SU-DHL-6 (cell line): ENCODE measurements around the gene DCAF16.

Experiments used
- H2AFZ ChIP-seq: fragments of 200-600 bp; sonication (generic); 2 replicates; pipeline ENCODE4 v1.6.1; 2014; ENCODE audit warnings: low read depth, mild to moderate bottlenecking, moderate library complexity, mixed read lengths, antibody characterized with exemption, low read length; ENCODE audit not compliant: severe bottlenecking
- H3F3A ChIP-seq: fragments of 200-600 bp; shearing (Covaris generic); 2 replicates; pipeline ENCODE4 v1.6.0; 2016; ENCODE audit warnings: antibody characterized with exemption, mild to moderate bottlenecking; ENCODE audit not compliant: insufficient read depth
- H3K27ac ChIP-seq: fragments of 200-600 bp; sonication (generic); 2 replicates; pipeline ENCODE4 v1.5.1; 2016; ENCODE audit warnings: low read depth, mild to moderate bottlenecking, low read length, moderate library complexity, mixed read lengths
- H3K27me3 ChIP-seq: fragments of 200-600 bp; sonication (generic), shearing (Covaris generic); 2 replicates; pipeline ENCODE4 v1.6.0; 2014; ENCODE audit warnings: mild to moderate bottlenecking, low read length
- H3K36me3 ChIP-seq: fragments of 200-600 bp; sonication (generic); 2 replicates; pipeline ENCODE4 v1.6.1; 2014; ENCODE audit warnings: mild to moderate bottlenecking, low read length, mixed read lengths
- H3K4me2 ChIP-seq: fragments of 300-600, 200-600 bp; shearing (Covaris generic), sonication (generic); 2 replicates; pipeline ENCODE4 v1.6.0; 2014; ENCODE audit warnings: low read length, low read depth, mild to moderate bottlenecking; ENCODE audit not compliant: poor library complexity, severe bottlenecking
- H3K4me3 ChIP-seq: fragments of 200-600 bp; sonication (generic); 2 replicates; pipeline ENCODE4 v1.5.1; 2014; ENCODE audit warnings: antibody characterized with exemption, low read length, mild to moderate bottlenecking, mixed read lengths; ENCODE audit not compliant: insufficient read depth, poor library complexity, severe bottlenecking
- H3K79me2 ChIP-seq: fragments of 200-600 bp; sonication (generic); 2 replicates; pipeline ENCODE4 v1.6.1; 2014; ENCODE audit warnings: mild to moderate bottlenecking, low read length, moderate library complexity; ENCODE audit not compliant: insufficient read depth
- H3K9ac ChIP-seq: fragments of 200-600 bp; sonication (generic); 2 replicates; pipeline ENCODE4 v1.7.0; 2014; ENCODE audit warnings: mild to moderate bottlenecking, low read length
- H3K9me2 ChIP-seq: fragments of 200-600 bp; sonication (generic); replicated peaks from 2 replicates; pipeline ENCODE4 v1.6.1; 2014; ENCODE audit warnings: low read length; ENCODE audit not compliant: insufficient read depth
- H3K9me3 ChIP-seq: fragments of 200-600 bp; sonication (generic); 2 replicates; pipeline ENCODE4 v1.6.1; 2014; ENCODE audit warnings: low read length, mixed read lengths; ENCODE audit not compliant: insufficient read depth
- H4K20me1 ChIP-seq: fragments of 200-600 bp; sonication (generic); 2 replicates; pipeline ENCODE4 v1.6.1; 2014; ENCODE audit warnings: low read depth, mild to moderate bottlenecking, antibody characterized with exemption, low read length, moderate library complexity, mixed read lengths
- CTCF ChIP-seq: fragments of 200-600 bp; sonication (generic); IDR thresholded peaks from one replicate; pipeline ENCODE4 v1.5.1; 2017; ENCODE audit warnings: antibody characterized with exemption, mild to moderate bottlenecking, low read length, moderate library complexity; ENCODE audit not compliant: insufficient read depth, poor library complexity, severe bottlenecking
- EZH2phosphoT487 ChIP-seq: fragments of 200-600 bp; sonication (generic), shearing (Covaris generic); conservative IDR thresholded peaks from 2 replicates; pipeline ENCODE4 v1.6.1; 2018; ENCODE audit warnings: mild to moderate bottlenecking, antibody characterized with exemption, low read length, moderate library complexity, mixed read lengths

The DCAF16 gene

GRCh38 chr4:17773135-17773698 is 37.3 kb downstream of the DCAF16 start:
- Histone ChIP-seq H3F3A (no peaks in the 10 kb centered on the region), H3K9me3 (no peaks in the 10 kb centered on the region), H3K27ac (no peak overlapping the region), H3K9me2 (no peaks in the 10 kb centered on the region), H3K4me2 (no peak overlapping the region), H3K36me3 (no peaks in the 10 kb centered on the region), H3K79me2 (no peaks in the 10 kb centered on the region), H3K4me3 (no peak overlapping the region), H3K9ac (no peak overlapping the region), H4K20me1 (no peaks in the 10 kb centered on the region), H2AFZ (no peak overlapping the region), H3K27me3 (no peaks in the 10 kb centered on the region)
- TF ChIP-seq CTCF, result no peak
- TF ChIP-seq EZH2phosphoT487, result no peak

- H3K4me2 ChIP-seq, result no peak overlapping the region
- no peak overlapping the region for H3K27ac ChIP-seq
- no peak overlapping the region for H3K9ac ChIP-seq
- TF ChIP-seq CTCF, result no peak
- TF ChIP-seq EZH2phosphoT487, result no peak
- no peaks in the 10 kb centered on the region for H3F3A ChIP-seq
- H2AFZ ChIP-seq, result no peak overlapping the region
- no peaks in the 10 kb centered on the region for H3K36me3 ChIP-seq
- H4K20me1 ChIP-seq, result no peaks in the 10 kb centered on the region
- H3K9me2 ChIP-seq, result no peaks in the 10 kb centered on the region
- H3K79me2 ChIP-seq, result no peaks in the 10 kb centered on the region
- no peak overlapping the region for H3K4me3 ChIP-seq
- no peaks in the 10 kb centered on the region for H3K9me3 ChIP-seq
- no peaks in the 10 kb centered on the region for H3K27me3 ChIP-seq
Observed at GRCh38 chr4:17771284-17771908, 39.2 kb downstream of the DCAF16 start.

GRCh38 chr4:17770845-17771244 is 39.7 kb downstream of the DCAF16 start:
- Histone ChIP-seq H3K9me3 (no peaks in the 10 kb centered on the region), H3K27me3 (no peaks in the 10 kb centered on the region), H3K36me3 (no peaks in the 10 kb centered on the region)

More at GRCh38 chr4:17770845-17771244, 39.7 kb downstream of the DCAF16 start:
- H3K9ac ChIP-seq, result no peak overlapping the region
- no peak overlapping the region for H2AFZ ChIP-seq
- no peaks in the 10 kb centered on the region for H3F3A ChIP-seq
- H3K9me2 ChIP-seq, result no peaks in the 10 kb centered on the region
- H4K20me1 ChIP-seq, result no peaks in the 10 kb centered on the region
- no peak overlapping the region for H3K4me3 ChIP-seq
- H3K79me2 ChIP-seq, result no peaks in the 10 kb centered on the region
- no peak overlapping the region for H3K27ac ChIP-seq
- TF ChIP-seq EZH2phosphoT487 (no peak), CTCF (no peak)
- H3K4me2 ChIP-seq, result no peak overlapping the region
